SK-N-MC (cell line): ENCODE measurements around the gene RBM23.
"Not testable (repeated sequence)": the region's sequence is repeated elsewhere in the genome, so short reads cannot be mapped to it uniquely, and the experiment has no call there.

Experiments used
- DNase-seq: peaks from one replicate; pipeline ENCODE4 v3.0.0-alpha.2; 2011; ENCODE audit warnings: low read depth, low spot score
- H3K27ac ChIP-seq: fragments of 200-600 bp; sonication (generic); 2 replicates; pipeline ENCODE4 v1.5.1; 2016; ENCODE audit warnings: mixed run types
- H3K36me3 ChIP-seq: fragments of 200-600 bp; sonication (generic); 2 replicates; pipeline ENCODE4 v1.6.1; 2017; ENCODE audit warnings: antibody characterized with exemption, low read length, mixed read lengths; ENCODE audit not compliant: insufficient read depth
- H3K4me3 ChIP-seq: fragments of 200-600 bp; sonication (generic); 2 replicates; pipeline ENCODE4 v1.5.1; 2016
- H3K9ac ChIP-seq: fragments of 200-600 bp; sonication (generic); 2 replicates; pipeline ENCODE4 v1.8.0; 2017; ENCODE audit warnings: mixed run types, mixed read lengths; ENCODE audit not compliant: insufficient read length
- H3K9me3 ChIP-seq: fragments of 200-600 bp; sonication (generic); 2 replicates; pipeline ENCODE4 v1.6.1; 2017; ENCODE audit warnings: low read depth, mild to moderate bottlenecking, antibody characterized with exemption, low read length, moderate library complexity, mixed read lengths
- EZH2 ChIP-seq: fragments of 200-600 bp; sonication (generic); IDR thresholded peaks from one replicate; pipeline ENCODE4 v1.6.1; 2017; ENCODE audit warnings: antibody characterized with exemption
- FOXP2 ChIP-seq: optimal IDR thresholded peaks from 2 replicates; pipeline ENCODE3; 2011; ENCODE audit warnings: mild to moderate bottlenecking, moderate library complexity; ENCODE audit not compliant: insufficient read depth; ENCODE audit errors: extremely low read length, control extremely low read depth
- POLR2AphosphoS5 ChIP-seq: IDR thresholded peaks from 2 replicates; pipeline ENCODE4 v1.6.1; 2012; ENCODE audit warnings: mild to moderate bottlenecking, low read depth, low read length, borderline replicate concordance

Gene RBM23

DNA sequence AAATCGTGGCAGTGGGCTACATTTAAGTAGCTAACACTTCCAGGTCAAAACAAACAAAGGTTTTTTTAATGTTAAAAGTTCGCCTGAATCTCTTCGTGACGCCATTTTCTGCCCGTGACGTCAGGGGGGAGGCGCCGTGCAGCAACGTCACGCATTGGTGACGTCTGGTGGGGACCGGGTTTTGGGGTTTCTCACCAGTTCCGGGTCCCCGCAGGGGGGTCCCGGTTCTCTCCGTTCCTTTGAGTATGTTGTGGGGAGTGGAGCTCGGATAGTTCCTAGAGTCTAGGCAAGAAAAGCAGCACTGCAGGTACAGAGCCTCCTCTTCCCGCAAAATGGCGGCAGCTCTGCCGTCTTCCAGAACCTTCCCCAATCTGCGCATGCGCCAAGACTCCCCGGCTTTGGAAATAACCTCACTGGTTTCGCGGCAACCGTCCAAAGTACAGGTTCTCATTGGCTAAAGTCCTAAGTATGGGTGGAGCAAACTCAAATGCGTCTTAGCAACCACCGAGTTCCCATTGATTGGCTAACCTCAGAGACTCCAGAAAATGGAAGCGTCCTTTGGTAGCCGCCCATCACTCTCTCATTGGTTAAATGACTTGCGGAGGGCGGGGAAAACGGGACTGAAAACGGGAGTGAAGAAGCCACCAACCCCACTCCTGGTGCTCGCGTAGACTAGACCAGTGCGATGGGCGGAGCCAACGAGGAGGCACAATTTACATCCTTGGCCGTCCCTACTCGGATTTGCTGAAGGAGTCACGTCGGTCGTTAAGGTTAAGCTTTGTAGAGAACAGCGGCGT lies at the start of gene RBM23:
TSS of gene RBM23 (minus strand) at position 346 of the 797 bp plus-strand sequence.
- TF ChIP-seq POLR2AphosphoS5 (peak; percentile 76), FOXP2 (no peak)
- peak within 1 kb of the TSS; percentile 100 for H3K4me3 ChIP-seq
- DNase-seq: peak; percentile 100
- H3K9me3 ChIP-seq: no peaks in the 10 kb centered on the region
- peaks cover 52% of the 10 kb centered on the region for H3K36me3 ChIP-seq
- peak within 1 kb of the TSS; percentile 98 for H3K27ac ChIP-seq
- H3K9ac ChIP-seq: peak within 1 kb of the TSS; percentile 96

DNA sequence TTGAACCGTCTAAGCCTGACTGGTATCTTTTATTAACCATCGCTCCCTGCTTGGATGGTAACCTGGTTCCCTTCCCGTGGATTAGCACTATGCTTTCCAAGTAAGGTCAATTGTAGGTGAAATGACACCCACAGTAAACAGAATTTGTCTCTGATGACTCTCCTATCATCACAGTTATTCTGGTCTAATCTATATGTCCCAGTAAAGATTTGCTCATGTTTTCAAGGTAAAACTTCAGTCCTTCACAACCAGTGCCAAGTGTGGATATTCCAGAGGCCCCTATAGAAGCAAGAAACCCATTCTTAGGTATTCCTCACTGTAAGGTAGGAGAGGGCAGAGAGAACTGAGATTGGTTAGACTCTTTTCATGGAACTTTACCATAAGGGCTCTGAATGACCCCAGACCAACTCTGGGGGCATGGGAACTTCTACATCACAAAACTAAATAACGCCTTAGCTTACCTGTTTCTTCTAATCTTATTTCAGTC lies 47.9 kb upstream of the RBM23 start:
- no peak overlapping the region for H3K4me3 ChIP-seq
- H3K36me3 ChIP-seq: peaks cover 16% of the 10 kb centered on the region
- DNase-seq: no peak
- H3K9me3 ChIP-seq: no peaks in the 10 kb centered on the region
- H3K9ac ChIP-seq: no peak overlapping the region
- TF ChIP-seq POLR2AphosphoS5: no peak
- TF ChIP-seq EZH2: no peak
- no peak for TF ChIP-seq FOXP2
- H3K27ac ChIP-seq: peak overlapping the region; percentile 53; the same call in 1 of the 2 replicates

DNA sequence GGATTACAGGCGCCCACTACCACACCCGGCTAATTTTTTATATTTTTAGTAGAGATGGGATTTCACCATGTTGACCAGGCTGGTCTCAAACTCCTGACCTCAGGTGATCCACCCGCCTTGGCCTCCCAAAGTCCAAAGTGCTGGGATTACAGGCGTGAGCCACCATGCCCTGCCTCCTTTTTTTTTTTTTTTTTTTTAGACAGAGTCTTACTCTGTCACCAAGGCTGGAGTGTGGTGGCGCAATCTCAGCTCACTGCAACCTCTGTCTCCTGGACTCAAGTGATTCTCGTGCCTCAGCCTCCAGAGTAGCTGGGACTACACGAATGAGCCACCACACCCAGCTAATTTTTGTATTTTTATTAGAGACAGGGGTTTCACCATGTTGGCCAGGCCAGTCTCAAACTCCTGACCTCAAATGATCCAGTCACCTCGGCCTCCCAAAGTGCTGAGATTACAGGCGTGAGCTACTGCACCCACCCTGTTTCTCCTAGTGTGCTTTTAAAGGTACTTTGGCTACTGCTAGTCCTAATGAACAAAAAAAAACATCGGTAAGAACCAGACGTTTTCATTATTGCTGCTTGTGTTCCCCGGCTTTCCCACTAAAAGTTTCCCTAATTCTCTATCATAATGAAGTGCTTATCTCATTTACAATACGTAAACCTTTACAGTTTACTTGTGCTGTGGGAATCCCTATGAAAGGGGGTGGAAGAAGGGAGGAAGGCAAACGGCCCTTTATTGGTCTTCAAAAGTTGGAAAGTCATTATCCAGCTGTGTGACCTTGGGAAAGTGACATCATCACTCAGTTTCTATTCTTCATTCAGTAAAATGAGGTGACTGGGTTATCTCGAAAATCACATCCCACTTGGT lies 47.2 kb upstream of the RBM23 start:
- peak overlapping the region; percentile 53; the same call in 1 of the 2 replicates for H3K27ac ChIP-seq
- DNase-seq, H3K36me3 ChIP-seq, H3K9ac ChIP-seq, H3K4me3 ChIP-seq, H3K9me3 ChIP-seq: not testable (repeated sequence)

DNA sequence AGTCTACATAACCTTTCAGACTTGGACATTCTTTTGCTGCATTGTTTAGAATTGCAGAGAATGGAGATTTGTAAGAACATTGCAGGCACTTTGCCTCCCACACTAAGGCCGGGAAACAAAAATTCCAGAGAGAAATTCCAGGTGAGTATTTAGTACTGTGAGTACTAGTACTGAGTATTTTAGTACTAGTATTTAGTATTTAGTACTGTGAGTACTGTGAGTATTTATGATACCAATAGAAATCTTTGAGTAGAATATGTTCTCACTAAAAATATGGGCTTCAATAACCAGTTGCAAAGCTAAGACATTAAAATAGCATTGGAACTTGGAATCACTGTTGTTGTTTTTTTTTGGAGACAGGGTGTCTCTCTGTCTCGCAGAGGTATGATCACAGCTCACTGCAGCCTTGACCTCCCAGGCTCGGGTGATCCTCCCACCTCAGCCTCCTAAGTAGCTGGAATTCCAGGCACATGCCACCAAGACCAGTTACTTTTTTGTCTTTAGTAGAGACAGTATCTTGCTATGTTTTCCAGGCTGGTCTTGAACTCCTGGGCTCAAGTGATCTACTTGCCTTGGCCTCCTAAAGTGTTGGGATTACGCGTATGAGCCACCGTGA lies 43.2 kb upstream of the RBM23 start:
- no peak overlapping the region for H3K9ac ChIP-seq
- no peak overlapping the region for H3K27ac ChIP-seq
- H3K36me3 ChIP-seq: no peaks in the 10 kb centered on the region
- DNase-seq: no peak
- TF ChIP-seq EZH2 (no peak), POLR2AphosphoS5 (no peak), FOXP2 (no peak)
- H3K9me3 ChIP-seq: no peaks in the 10 kb centered on the region
- no peak overlapping the region for H3K4me3 ChIP-seq

DNA sequence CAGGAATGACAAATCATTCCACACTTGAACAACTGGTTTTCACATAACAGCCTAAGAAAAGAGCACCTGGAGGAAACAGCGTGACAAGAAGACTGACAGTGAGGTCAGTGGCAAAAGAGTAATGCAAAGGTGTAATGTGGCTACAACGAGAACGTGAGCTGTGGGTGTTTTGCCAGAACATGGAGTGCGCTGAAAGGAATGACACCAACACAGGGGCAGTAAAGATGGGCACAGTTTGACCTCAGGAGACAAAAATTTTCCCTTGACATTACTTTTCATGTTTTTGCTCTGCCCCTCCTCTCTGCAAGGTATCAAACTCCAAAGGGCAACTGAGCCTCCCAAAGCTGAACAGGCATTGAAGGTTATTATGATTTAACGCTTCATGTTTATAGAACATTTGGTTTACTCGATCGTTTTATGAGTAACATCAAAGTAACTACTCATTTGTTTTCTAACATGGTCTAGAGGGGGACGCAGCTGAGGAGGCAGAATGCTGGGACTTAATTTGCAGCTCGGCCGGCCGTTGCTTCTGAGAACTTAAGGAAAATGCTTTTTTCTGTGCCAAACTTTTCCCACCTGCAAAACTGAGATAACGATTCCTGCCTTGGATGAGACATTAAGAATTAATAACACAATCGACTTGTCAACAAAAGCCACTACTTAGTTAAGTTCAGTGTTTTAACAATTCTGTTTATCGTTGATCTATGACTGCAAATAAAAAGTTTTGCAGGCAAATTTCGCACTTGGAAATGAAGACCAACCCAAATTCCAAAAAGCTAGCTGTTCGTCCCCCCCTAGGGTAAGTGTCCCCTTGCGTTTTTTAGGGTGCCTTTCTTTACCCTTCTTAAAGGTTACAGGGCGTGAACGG lies 37.0 kb upstream of the RBM23 start:
- H3K9me3 ChIP-seq: no peaks in the 10 kb centered on the region
- peak overlapping the region; percentile 94 for H3K4me3 ChIP-seq
- DNase-seq: no peak
- no peak for TF ChIP-seq EZH2
- no peak for TF ChIP-seq POLR2AphosphoS5
- no peak for TF ChIP-seq FOXP2
- peaks cover 21% of the 10 kb centered on the region; the same call in 1 of the 2 replicates for H3K36me3 ChIP-seq
- peak overlapping the region; percentile 97 for H3K9ac ChIP-seq
- H3K27ac ChIP-seq: peak overlapping the region; percentile 86; the same call in 1 of the 2 replicates

DNA sequence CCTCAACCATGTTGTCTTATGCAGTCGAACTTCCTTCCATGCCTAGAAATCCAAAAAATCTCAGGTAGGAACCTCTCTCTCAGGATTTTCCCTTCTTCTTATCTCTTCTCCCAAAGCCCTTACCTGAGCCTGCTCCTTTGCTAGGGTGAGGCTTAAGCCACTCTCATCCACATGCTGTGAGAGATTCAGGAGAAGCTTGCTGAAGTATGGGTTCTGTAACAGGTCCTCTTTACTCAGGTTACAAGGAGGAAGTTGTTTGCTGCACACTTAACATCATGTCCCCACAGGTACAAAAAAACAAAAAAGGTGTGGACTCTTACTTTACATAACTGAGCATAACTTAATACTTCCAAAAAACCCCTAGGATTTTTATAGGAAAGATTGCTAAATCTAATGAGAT lies 33.5 kb upstream of the RBM23 start:
- Histone ChIP-seq H3K36me3 (peaks cover 25% of the 10 kb centered on the region; the same call in 1 of the 2 replicates), H3K9ac (no peak overlapping the region), H3K27ac (no peak overlapping the region), H3K9me3 (no peaks in the 10 kb centered on the region), H3K4me3 (no peak overlapping the region)
- no peak for DNase-seq
- TF ChIP-seq POLR2AphosphoS5 (no peak), FOXP2 (no peak), EZH2 (no peak)

DNA sequence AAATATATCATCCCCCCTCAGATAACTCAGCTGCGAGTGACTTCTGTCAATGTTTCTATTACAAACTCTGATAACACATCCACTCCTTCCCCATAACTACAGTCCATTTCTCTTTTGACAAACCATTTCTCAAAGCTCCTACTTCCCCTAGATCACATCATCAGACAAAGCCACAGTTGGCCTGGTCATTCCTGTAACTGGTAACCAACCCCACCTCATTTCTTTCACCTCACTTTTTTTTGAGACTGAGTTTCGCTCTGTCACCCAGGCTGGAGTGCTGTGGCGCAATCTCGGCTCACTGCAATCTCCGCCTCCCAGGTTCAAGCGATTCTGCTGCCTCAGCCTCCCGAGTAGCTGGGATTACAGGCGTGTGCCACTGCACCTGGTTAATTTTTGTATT lies 32.8 kb upstream of the RBM23 start:
- not testable (repeated sequence) for H3K9me3 ChIP-seq, H3K9ac ChIP-seq, H3K4me3 ChIP-seq, DNase-seq, H3K27ac ChIP-seq
- H3K36me3 ChIP-seq: peaks cover 31% of the 10 kb centered on the region; the same call in 1 of the 2 replicates
